Caco-2 (cell line): ENCODE measurements around the gene MREG. TPM values are rescaled to one million over a fixed set of nuclear protein-coding genes. Genes with fewer than 3 reads are reported as not detected.

Source experiments
- BruUV-seq: library from RNA; stranded (reverse); fragments of 400-500 nt; replicated peaks from 2 replicates; lab custom pipeline; 2021; lab: Mats Ljungman, UMichigan
- CTCF ChIA-PET: fragments of 300-600 bp; sonication (Branson Sonifier 250); formaldehyde crosslinking; loops from one replicate; lab custom pipeline; 2022; ENCODE audit warnings: antibody characterized with exemption; lab: Charles Lee
- POLR2A ChIA-PET: fragments of 300-600 bp; sonication (Branson Sonifier 250); formaldehyde crosslinking; loops from one replicate; lab custom pipeline; 2022; ENCODE audit warnings: antibody characterized with exemption; lab: Charles Lee
- DNase-seq, 2 experiments: peaks; one replicate each; pipeline versions ENCODE4 v3.0.0 to v3.0.0-alpha.2; 2020 to 2022
- H3K27me3 ChIP-seq: replicated peaks from 2 replicates; pipeline ENCODE4 v1.6.0; 2011; ENCODE audit warnings: low read length; ENCODE audit not compliant: control insufficient read depth, insufficient read depth
- H3K36me3 ChIP-seq: 2 replicates; pipeline ENCODE4 v1.5.1; 2011; ENCODE audit warnings: low read length; ENCODE audit not compliant: control insufficient read depth, insufficient read depth
- H3K4me1 ChIP-seq: fragments of 250-450 bp; sonication (Bioruptor Pico); 2 replicates; pipeline ENCODE4 v1.5.1; 2020; ENCODE audit warnings: mild to moderate bottlenecking
- H3K4me3 ChIP-seq: 2 replicates; pipeline ENCODE4 v1.5.1; 2011; ENCODE audit warnings: low read depth, mild to moderate bottlenecking, control low read depth, low read length
- H3K9me3 ChIP-seq: fragments of 250-450 bp; sonication (Bioruptor Pico); 2 replicates; pipeline ENCODE4 v1.5.1; 2020; ENCODE audit warnings: mild to moderate bottlenecking, moderate library complexity
- H3K27ac Mint-ChIP-seq: one replicate; pipeline ENCODE4 v1.8.0; 2022; ENCODE audit warnings: mixed read lengths; ENCODE audit not compliant: unreplicated experiment
- H3K27me3 Mint-ChIP-seq: one replicate; pipeline ENCODE4 v1.8.0; 2022; ENCODE audit warnings: mixed read lengths; ENCODE audit not compliant: insufficient read depth, unreplicated experiment
- H3K36me3 Mint-ChIP-seq: one replicate; pipeline ENCODE4 v1.8.0; 2022; ENCODE audit warnings: mild to moderate bottlenecking, mixed read lengths; ENCODE audit not compliant: insufficient read depth, unreplicated experiment
- H3K4me1 Mint-ChIP-seq: one replicate; pipeline ENCODE4 v1.8.0; 2022; ENCODE audit warnings: low read depth, mixed read lengths; ENCODE audit not compliant: unreplicated experiment
- H3K4me3 Mint-ChIP-seq: one replicate; pipeline ENCODE4 v1.8.0; 2022; ENCODE audit warnings: mild to moderate bottlenecking, moderate library complexity, mixed read lengths; ENCODE audit not compliant: unreplicated experiment
- H3K9me3 Mint-ChIP-seq: one replicate; pipeline ENCODE4 v1.8.0; 2022; ENCODE audit warnings: mixed read lengths; ENCODE audit not compliant: unreplicated experiment
- CTCF ChIP-seq, 2 experiments: fragments of 200-600 bp in 1 of 2; IDR thresholded peaks; 1 replicate in 1 of 2; 2 replicates in 1 of 2; pipeline versions ENCODE4 v1.5.1 to v1.8.0; 2011 to 2022; ENCODE audit warnings: antibody characterized with exemption in 1 of 2, control low read depth in 1 of 2, inconsistent platforms in 1 of 2, low read depth in 1 of 2, low read length in 1 of 2, mild to moderate bottlenecking in 1 of 2, moderate library complexity in 1 of 2; ENCODE audit not compliant: insufficient read depth in 1 of 2, severe bottlenecking in 1 of 2, unreplicated experiment in 1 of 2
- intact Hi-C: fragments of 100-400 bp; cut with micrococcal nuclease; formaldehyde crosslinking; loops from one replicate; pipeline ENCODE4 v1.10.0; 2022; ENCODE audit not compliant: unreplicated experiment
- total RNA-seq: library from RNA; stranded (reverse); gene quantifications from 2 replicates; pipeline ENCODE4 v1.2.3, GENCODE V29; 2022

MREG gene
- total RNA-seq, 1 experiment from 2014 or later = 43.8 TPM

GRCh38 chr2:216016581-216016980 is 3.2 kb upstream of the MREG start:
- Mint-ChIP-seq H3K4me1 (peaks cover 13% of the 10 kb centered on the region), H3K4me3 (no peak overlapping the region), H3K36me3 (no peaks in the 10 kb centered on the region), H3K9me3 (no peaks in the 10 kb centered on the region), H3K27ac (no peak overlapping the region), H3K27me3 (no peaks in the 10 kb centered on the region)
- H3K36me3 ChIP-seq = 0 out of 2 replicates have a peak, but pooled peaks cover 2% of the 10 kb centered on the region
- intact Hi-C loops = no loop called here
- no peaks in the 10 kb centered on the region for H3K27me3 ChIP-seq
- no peak overlapping the region for H3K4me3 ChIP-seq
- no peak for TF ChIP-seq CTCF (IDR thresholded peaks at IDR 0.05; ENCODE audit: insufficient read depth in 1 of 2, low read depth in 1 of 2, low read length in 1 of 2, severe bottlenecking in 1 of 2, unreplicated experiment in 1 of 2)
- no TSS peak for BruUV-seq
- no peak for DNase-seq
- H3K4me1 ChIP-seq = peaks cover 3% of the 10 kb centered on the region
- POLR2A ChIA-PET = no interaction called here
- CTCF ChIA-PET = interaction anchor here (1.2 kb wide), 1 partner anchor 67 kb away, joined by 6 read pairs; no protein-coding TSS in a partner anchor
- no peaks in the 10 kb centered on the region for H3K9me3 ChIP-seq

- POLR2A ChIA-PET = no interaction called here
Observed at GRCh38 chr2:216015722-216016464, 2.5 kb upstream of the MREG start.

DNA sequence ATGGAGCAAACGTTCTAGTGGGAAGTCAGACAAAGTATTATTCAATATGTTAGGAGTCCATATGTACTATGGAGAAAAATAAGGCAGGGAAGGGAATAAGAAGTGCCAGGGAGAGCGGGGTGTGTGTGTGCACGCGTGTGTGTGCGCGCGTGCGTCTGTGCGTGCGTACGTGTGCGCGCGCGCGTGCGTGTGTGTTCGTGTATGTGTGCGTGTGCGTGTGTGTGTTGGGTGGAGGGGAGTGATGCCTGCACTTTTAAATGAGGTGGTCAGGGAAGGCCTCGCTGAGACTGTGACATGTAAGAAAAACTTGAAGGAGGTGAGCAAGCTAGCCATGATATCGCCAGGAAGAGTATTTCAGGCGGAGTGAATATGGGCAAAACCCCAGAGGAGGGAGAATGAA is 1.6 kb upstream of the MREG start:
- Histone ChIP-seq H3K36me3 (0 out of 2 replicates have a peak, but pooled peaks cover 2% of the 10 kb centered on the region), H3K27me3 (no peaks in the 10 kb centered on the region), H3K4me3 (no peak overlapping the region), H3K9me3 (no peaks in the 10 kb centered on the region), H3K4me1 (peaks cover 8% of the 10 kb centered on the region)
- no TSS peak for BruUV-seq
- no peak overlapping the region for H3K4me3 Mint-ChIP-seq
- H3K4me1 Mint-ChIP-seq = peaks cover 22% of the 10 kb centered on the region
- peak overlapping the region; percentile 11 for H3K27ac Mint-ChIP-seq
- H3K27me3 Mint-ChIP-seq = no peaks in the 10 kb centered on the region
- no peak for TF ChIP-seq CTCF (IDR thresholded peaks at IDR 0.05; ENCODE audit: insufficient read depth in 1 of 2, low read depth in 1 of 2, low read length in 1 of 2, severe bottlenecking in 1 of 2, unreplicated experiment in 1 of 2)
- no peak for DNase-seq
- ChIA-PET CTCF (no interaction called here), POLR2A (no interaction called here)
- no peaks in the 10 kb centered on the region for H3K9me3 Mint-ChIP-seq
- intact Hi-C loops = loop anchor here (5.0 kb wide), 1 partner anchor 578 kb away; the partner anchor contains the start of gene FN1
- no peaks in the 10 kb centered on the region for H3K36me3 Mint-ChIP-seq

More at GRCh38 chr2:216015722-216016464, 2.5 kb upstream of the MREG start:
- TF ChIP-seq CTCF (IDR thresholded peaks at IDR 0.05; ENCODE audit: insufficient read depth in 1 of 2, low read depth in 1 of 2, low read length in 1 of 2, severe bottlenecking in 1 of 2, unreplicated experiment in 1 of 2) = no peak
- Mint-ChIP-seq H3K9me3 (no peaks in the 10 kb centered on the region), H3K4me3 (no peak overlapping the region), H3K27ac (no peak overlapping the region), H3K4me1 (peaks cover 20% of the 10 kb centered on the region), H3K27me3 (no peaks in the 10 kb centered on the region), H3K36me3 (no peaks in the 10 kb centered on the region)
- no peak for DNase-seq
- H3K4me1 ChIP-seq = peaks cover 8% of the 10 kb centered on the region
- no peaks in the 10 kb centered on the region for H3K9me3 ChIP-seq
- no TSS peak for BruUV-seq
- CTCF ChIA-PET = interaction anchor here (1.2 kb wide), 1 partner anchor 66 kb away, joined by 6 read pairs; no protein-coding TSS in a partner anchor
- intact Hi-C loops = no loop called here
- H3K27me3 ChIP-seq = no peaks in the 10 kb centered on the region
- no peak overlapping the region for H3K4me3 ChIP-seq
- 0 out of 2 replicates have a peak, but pooled peaks cover 2% of the 10 kb centered on the region for H3K36me3 ChIP-seq
